GM20000 (cell line): Measurements from ENCODE around the gene CTNNA2.
A peak's percentile ranks its signal among the peaks of the same experiment; 100 is the strongest.

Source experiments
- DNase-seq: peaks from one replicate; pipeline ENCODE4 v3.0.0; 2012; ENCODE audit warnings: low spot score
- TF ChIP-seq, protein P1 (sequence below): IDR thresholded peaks from 2 replicates; pipeline ENCODE4 v1.5.1; 2012; ENCODE audit warnings: mild to moderate bottlenecking, control low read depth; ENCODE audit errors: extremely low read depth, missing control alignments

CTNNA2 gene

DNA sequence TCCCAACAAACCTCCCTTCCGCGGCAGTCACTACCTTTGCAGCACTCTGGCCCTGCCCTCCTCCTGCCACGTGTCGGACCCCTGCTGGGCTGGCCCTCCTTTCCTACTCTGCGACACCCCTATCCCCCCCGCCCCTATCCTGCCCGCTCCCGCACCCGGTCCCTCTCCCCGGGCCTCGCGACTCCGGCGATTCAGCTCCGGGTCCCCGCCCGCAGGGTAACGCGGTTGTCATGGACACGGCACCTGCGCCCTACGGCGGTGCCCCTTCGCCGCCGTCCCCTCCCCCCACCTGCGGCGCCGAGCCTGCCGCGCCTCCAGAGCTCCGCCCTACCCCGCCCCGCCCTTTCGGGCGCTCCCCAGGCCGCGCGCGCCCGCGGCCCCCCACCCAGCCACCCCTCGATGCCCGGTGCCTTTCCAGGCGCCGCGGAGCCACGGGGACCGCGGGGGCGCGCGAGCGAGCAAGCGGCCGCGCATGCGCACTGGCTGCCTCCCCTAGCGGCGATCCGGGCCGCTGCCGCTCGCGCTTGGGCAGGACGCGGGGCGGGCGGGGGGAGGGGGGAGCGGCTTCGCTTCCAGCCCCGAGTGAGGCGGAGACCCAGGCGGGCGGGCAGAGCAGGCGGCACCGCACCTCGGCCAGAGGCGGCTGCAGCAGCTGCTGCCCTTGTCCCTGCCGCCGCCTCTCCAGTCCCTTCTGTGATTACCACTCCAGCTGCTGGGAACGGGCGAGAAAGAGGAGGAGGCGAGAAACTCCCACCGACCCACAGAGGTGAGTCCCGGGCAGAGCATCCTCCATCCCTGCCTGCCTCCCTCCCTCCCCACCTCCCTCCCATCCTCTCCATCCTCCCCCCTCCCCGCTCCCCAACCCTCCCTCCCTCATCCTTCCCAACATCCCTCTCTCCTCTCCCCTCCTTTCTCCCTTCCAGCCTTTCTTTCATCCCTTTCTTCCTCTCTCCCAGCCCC is at the start of gene CTNNA2:
Gene CTNNA2, plus strand, starts transcription at position 610 of the 960 bp plus-strand sequence.
- DNase-seq, result peak; percentile 86
- TF ChIP-seq, protein P1, sequence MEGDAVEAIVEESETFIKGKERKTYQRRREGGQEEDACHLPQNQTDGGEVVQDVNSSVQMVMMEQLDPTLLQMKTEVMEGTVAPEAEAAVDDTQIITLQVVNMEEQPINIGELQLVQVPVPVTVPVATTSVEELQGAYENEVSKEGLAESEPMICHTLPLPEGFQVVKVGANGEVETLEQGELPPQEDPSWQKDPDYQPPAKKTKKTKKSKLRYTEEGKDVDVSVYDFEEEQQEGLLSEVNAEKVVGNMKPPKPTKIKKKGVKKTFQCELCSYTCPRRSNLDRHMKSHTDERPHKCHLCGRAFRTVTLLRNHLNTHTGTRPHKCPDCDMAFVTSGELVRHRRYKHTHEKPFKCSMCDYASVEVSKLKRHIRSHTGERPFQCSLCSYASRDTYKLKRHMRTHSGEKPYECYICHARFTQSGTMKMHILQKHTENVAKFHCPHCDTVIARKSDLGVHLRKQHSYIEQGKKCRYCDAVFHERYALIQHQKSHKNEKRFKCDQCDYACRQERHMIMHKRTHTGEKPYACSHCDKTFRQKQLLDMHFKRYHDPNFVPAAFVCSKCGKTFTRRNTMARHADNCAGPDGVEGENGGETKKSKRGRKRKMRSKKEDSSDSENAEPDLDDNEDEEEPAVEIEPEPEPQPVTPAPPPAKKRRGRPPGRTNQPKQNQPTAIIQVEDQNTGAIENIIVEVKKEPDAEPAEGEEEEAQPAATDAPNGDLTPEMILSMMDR, result no peak

DNA sequence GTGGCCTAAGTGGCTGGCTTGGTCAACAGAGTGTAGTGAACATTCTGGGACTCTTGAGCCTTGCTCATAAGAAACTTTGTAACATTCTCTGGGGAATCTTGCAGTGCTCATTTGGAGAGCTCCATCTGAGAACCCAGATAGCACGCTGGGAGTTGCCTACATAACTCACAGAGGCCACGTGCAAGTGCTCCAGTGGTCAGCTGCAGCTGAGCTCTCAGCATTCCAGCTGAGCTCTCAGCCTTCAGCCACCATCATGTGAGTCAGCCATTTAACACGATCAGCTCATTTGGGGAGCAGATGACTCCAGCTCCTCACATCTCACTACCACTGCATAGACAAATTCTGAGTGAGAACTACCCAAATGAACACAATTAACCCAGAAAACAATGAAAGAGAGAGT is 25.5 kb upstream of the CTNNA2 start:
- no peak for DNase-seq
- TF ChIP-seq, protein P1, result no peak

DNA sequence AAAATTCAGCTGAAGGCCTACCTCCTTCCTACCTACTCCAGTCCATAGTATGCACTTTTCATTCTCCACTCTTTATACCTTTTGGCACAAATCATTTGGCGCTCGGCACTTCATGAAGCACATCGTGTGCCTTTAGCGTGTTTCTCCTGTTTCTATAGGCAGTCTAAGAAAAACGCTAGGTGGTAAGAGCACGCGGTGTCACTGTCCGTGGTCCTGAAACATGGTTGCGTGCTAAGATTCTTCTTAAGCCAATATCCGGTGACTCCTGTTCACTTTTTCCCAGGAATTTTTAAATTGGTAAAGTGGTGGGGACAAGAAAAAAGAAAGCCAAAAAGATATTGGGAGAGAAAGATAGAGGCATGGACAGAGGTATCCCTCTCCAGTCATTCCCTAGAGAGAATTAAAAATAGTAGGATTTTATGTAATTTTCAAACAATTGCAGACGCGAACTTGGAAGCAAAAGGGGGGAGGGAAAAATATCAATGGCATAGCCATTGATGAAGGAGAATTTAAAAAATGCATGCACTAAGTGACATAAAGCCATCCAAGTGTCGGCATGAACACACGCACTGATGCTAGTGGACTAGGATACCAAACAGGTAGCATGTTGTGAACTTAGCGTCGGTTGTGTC is 1.4 kb upstream of the CTNNA2 start:
- DNase-seq, result peak; percentile 28
- TF ChIP-seq, protein P1, result no peak

DNA sequence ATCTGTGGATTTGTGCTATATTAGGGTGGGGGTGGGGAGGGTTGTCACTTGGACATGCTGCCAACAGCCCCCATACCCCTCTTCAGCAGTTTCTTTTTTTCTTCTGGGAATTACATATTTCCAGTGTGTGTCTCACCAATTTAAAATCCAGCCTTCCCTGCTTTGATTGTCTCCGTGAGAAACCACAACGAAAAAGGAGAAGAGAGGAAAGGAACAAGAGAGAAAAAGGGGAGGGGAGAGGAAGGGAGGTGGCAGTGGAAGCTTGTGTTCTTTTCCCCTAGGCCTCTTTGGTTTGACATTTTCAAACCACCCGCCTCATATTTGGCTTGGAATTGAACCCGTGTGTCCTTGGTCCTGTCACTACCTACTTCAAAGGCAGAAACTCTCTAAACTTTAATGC is 860 bp downstream of the CTNNA2 start:
- no peak for DNase-seq
- TF ChIP-seq, protein P1, result no peak

DNA sequence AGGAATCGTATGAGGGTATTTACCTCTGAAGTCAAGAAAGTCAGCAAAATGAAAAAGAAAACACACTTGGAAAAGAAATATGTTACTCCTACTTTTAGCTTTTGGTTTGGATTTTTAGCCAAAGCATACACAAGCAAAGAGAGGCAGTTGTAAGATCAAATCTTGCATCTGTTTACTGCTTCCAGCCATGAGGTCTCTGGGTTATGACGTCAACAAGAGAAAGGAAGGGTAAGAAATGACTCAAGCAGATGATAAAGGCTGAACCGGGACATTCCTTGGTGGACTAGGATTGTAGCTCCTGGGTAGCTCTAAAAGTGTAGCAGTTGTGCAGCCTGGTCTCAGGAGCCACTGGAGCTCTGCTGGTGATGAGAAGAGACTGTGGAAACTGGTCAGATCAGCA is 16.8 kb downstream of the CTNNA2 start:
- DNase-seq, result no peak
- TF ChIP-seq, protein P1, result no peak

DNA sequence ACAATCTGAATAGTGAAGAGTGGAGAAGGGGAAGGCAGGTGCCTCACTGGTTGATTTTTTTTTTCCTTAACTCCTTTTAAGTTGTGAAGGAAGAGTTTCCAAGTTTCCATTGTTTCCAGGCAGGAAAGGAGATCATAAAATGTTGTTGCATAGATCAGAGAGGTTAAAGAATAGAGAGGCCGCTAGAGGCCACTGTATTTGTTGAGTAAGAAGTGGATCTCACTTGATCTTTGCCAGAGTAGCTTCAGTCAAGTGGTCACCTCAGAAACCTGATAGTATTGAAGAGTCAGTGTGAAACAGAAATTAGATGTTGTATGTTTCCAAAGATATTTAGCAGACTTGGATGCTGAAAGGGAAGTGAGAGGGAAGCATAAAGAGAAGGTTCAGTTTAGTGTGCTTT is 17.6 kb downstream of the CTNNA2 start:
- DNase-seq, result no peak
- TF ChIP-seq, protein P1, result no peak

DNA sequence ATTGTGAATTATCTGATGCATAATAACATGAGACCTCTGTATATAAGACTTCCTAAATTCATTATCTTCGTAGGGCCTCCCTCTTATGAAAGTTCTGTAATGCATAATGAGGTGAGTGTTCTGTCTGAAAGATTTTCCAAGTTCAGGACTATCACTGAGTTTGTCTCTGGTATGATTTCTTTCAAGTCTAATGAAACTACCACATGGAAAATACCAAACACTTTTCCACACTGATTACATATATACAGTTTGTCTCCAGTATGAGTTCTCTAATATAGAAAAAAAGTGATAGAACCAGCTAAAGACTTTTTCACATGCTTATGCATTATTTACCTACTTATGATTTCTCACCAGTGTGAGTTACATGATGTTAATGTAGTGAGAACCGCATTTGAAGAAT is 34.7 kb downstream of the CTNNA2 start:
- TF ChIP-seq, protein P1, result no peak
- no peak for DNase-seq
